Measurements from ENCODE around the gene GRAMD1C. TPM values are rescaled to one million over a fixed set of nuclear protein-coding genes. Genes with fewer than 3 reads are reported as not detected.

GRAMD1C gene
- polyA plus RNA-seq, 1 of the 3 experiments (the other 2 are of a cell fraction), result 1.2 TPM

- H3F3A ChIP-seq (replicated peaks; ENCODE audit: insufficient read depth), result peaks cover 15% of the 10 kb centered on the region
- CTCF ChIA-PET, result no interaction called here
- H3K27me3 ChIP-seq (ENCODE audit: insufficient read depth), result no peaks in the 10 kb centered on the region
- H3K4me1 ChIP-seq (ENCODE audit: control insufficient read depth in 1 of 2, insufficient read depth in 2 of 2, low read depth in 1 of 2, low read length in 1 of 2), result 0 out of 4 replicates have a peak, but pooled peaks cover 0 to 8% of the 10 kb centered on the region in 2 experiments
- DNase-seq, result no peak
- H4K20me1 ChIP-seq (ENCODE audit: insufficient read depth), result no peaks in the 10 kb centered on the region
- H3K4me3 ChIP-seq (ENCODE audit: low read depth in 2 of 2, low read length in 1 of 2), result no peak overlapping the region
- no peak overlapping the region for H2AFZ ChIP-seq (ENCODE audit: low read depth)
- no peak overlapping the region for H3K4me2 ChIP-seq
- no peak for TF ChIP-seq GATA2 (CRISPR knock-in tag; IDR thresholded peaks at IDR 0.05)
- no peak for TF ChIP-seq RAD21 (IDR thresholded peaks at IDR 0.05; ENCODE audit: low read length)
- TF ChIP-seq EZH2phosphoT487 (IDR thresholded peaks at IDR 0.05; ENCODE audit: borderline replicate concordance, low read depth), result no peak
- no peak for TF ChIP-seq RXRA (IDR thresholded peaks at IDR 0.05; ENCODE audit: borderline replicate concordance, low read depth)
- TF ChIP-seq SMC3 (IDR thresholded peaks at IDR 0.05; ENCODE audit: low read depth, low read length), result no peak
- no peak for TF ChIP-seq FOXJ3 (CRISPR knock-in tag; IDR thresholded peaks at IDR 0.05)
- TF ChIP-seq CHD2 (IDR thresholded peaks at IDR 0.05; ENCODE audit: low read length, partially characterized antibody), result no peak
- no peak for TF ChIP-seq RFX5 (IDR thresholded peaks at IDR 0.05; ENCODE audit: low read length)
- no peak for TF ChIP-seq NRF1 (IDR thresholded peaks at IDR 0.05; ENCODE audit: low read depth, low read length)
- no peak for TF ChIP-seq ZBTB33 (IDR thresholded peaks at IDR 0.05; ENCODE audit: borderline replicate concordance, low read depth)
- no peak for TF ChIP-seq PBX3 (IDR thresholded peaks at IDR 0.05)
- TF ChIP-seq EP300 (IDR thresholded peaks at IDR 0.05; ENCODE audit: borderline replicate concordance in 1 of 2, low read depth in 1 of 2, low read length in 1 of 2), result no peak
- no peak for TF ChIP-seq IRF3 (IDR thresholded peaks at IDR 0.05; ENCODE audit: low read depth, low read length)
- no peak for TF ChIP-seq YY1 (IDR thresholded peaks at IDR 0.05; ENCODE audit: low read depth)
- TF ChIP-seq JUND (IDR thresholded peaks at IDR 0.05), result no peak
- no peak for TF ChIP-seq GABPA (IDR thresholded peaks at IDR 0.05; ENCODE audit: low read depth)
- no peak for TF ChIP-seq MXI1 (IDR thresholded peaks at IDR 0.05; ENCODE audit: low read depth, low read length)
- no peak for TF ChIP-seq RCOR1 (IDR thresholded peaks at IDR 0.05; ENCODE audit: low read length)
- peaks cover 6% of the 10 kb centered on the region; the same call in 1 of the 2 replicates for H3K9me3 ChIP-seq
- 96% methylated on average over 1 of the region's 1 CpG for WGBS (ENCODE audit: low lambda C conversion rate)
- no peaks in the 10 kb centered on the region for H3K9me2 ChIP-seq
- POLR2A ChIA-PET, result no interaction called here
- H3K79me2 ChIP-seq (ENCODE audit: insufficient read depth), result no peaks in the 10 kb centered on the region
- H3K27ac ChIP-seq (ENCODE audit: low read depth in 2 of 2, low read length in 1 of 2), result no peak overlapping the region
- H3K9ac ChIP-seq, result no peak overlapping the region
- H3K36me3 ChIP-seq (replicated peaks in 1 of 2; ENCODE audit: control insufficient read depth in 1 of 2, insufficient read depth in 2 of 2, low read length in 1 of 2), result no peaks in the 10 kb centered on the region
Measured at GRCh38 chr3:113828600-113828999, 10.0 kb upstream of the GRAMD1C start.

Data from SK-N-SH (cell line).